ENCODE measurements around the gene TBC1D14.

DNA sequence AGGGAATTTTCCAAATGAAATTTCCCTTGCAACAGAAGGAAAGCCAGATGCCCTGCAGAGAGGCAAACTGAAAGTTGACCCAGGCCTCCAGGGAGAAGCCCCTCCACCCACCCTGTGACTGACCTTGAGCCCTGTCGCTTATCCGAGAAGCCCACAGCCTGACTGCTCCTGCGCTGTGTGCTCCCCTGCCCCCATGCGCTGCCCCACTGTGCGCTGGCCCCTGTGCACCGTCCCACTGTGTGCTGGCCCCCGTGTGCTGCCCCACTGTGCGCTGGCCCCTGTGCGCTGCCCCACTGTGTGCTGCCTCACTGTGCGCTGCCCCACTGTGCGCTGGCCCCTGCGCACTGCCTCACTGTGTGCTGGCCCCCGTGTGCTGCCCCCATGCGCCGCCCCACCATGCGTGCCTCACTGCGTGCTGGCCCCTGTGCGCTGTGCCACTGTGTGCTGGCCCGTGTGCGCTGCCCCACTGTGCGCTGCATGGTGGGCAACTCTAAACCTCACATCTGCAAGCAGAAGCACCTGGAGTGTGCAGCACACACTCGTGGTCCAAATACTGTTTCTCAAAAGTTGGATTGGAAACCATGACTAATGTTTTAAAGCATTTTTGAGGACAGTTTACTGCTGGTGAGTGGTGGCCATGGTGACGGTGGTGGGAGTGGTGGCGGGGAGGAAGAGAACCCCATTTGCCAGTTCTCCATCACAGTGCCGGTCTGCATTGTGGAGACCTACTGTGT is 166.5 kb downstream of the TBC1D14 start:
- TF ChIP-seq, protein P1, sequence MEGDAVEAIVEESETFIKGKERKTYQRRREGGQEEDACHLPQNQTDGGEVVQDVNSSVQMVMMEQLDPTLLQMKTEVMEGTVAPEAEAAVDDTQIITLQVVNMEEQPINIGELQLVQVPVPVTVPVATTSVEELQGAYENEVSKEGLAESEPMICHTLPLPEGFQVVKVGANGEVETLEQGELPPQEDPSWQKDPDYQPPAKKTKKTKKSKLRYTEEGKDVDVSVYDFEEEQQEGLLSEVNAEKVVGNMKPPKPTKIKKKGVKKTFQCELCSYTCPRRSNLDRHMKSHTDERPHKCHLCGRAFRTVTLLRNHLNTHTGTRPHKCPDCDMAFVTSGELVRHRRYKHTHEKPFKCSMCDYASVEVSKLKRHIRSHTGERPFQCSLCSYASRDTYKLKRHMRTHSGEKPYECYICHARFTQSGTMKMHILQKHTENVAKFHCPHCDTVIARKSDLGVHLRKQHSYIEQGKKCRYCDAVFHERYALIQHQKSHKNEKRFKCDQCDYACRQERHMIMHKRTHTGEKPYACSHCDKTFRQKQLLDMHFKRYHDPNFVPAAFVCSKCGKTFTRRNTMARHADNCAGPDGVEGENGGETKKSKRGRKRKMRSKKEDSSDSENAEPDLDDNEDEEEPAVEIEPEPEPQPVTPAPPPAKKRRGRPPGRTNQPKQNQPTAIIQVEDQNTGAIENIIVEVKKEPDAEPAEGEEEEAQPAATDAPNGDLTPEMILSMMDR (IDR thresholded peaks at IDR 0.05; ENCODE audit: insufficient read depth, low read length, poor library complexity, severe bottlenecking), result no peak
- TF ChIP-seq EZH2phosphoT487 (conservative IDR thresholded peaks at IDR 0.05; ENCODE audit: low read length), result no peak

All from SU-DHL-6 (cell line).